Esophagus squamous epithelium (tissue), 5 donors: ENCODE data around the gene USH2A. TPM values are rescaled to one million over a fixed set of nuclear protein-coding genes. Genes with fewer than 3 reads are reported as not detected.

ENCODE experiments used
- DNase-seq: peaks from one replicate; lab custom pipeline; 2025; lab: John Stamatoyannopoulos, UW
- H3K27ac ChIP-seq, 4 donors: fragments of 200-600 bp; sonication (generic); one replicate each; pipeline ENCODE4 v1.5.1; 2016 to 2019; ENCODE audit warnings: mild to moderate bottlenecking in 1 of 4
- H3K27me3 ChIP-seq, 4 donors: fragments of 200-600 bp; sonication (generic); 1 replicate in 3 of 4; 2 replicates in 1 of 4; pipeline versions ENCODE4 v1.5.1 to v1.6.0; 2017 to 2021; ENCODE audit warnings: antibody characterized with exemption in 1 of 4
- H3K36me3 ChIP-seq, 3 donors: fragments of 200-600 bp; sonication (generic); one replicate each; pipeline ENCODE4 v1.5.1; 2016 to 2019
- H3K4me1 ChIP-seq, 3 donors: fragments of 200-600 bp; sonication (generic); one replicate each; pipeline ENCODE4 v1.5.1; 2017 to 2019
- H3K4me3 ChIP-seq, 4 donors: fragments of 200-600 bp; sonication (generic); 1 replicate in 3 of 4; 2 replicates in 1 of 4; pipeline ENCODE4 v1.5.1; 2016 to 2019; ENCODE audit warnings: mild to moderate bottlenecking in 2 of 4, moderate library complexity in 1 of 4
- H3K9me3 ChIP-seq, 3 donors: fragments of 200-600 bp; sonication (generic); one replicate each; pipeline ENCODE4 v1.5.1; 2016 to 2019
- CTCF ChIP-seq, 6 experiments: fragments of 450-650 bp in 4 of 6; fragments of 200-600 bp in 2 of 6; sonication (generic) in 2 of 6; IDR thresholded peaks; one replicate each; pipeline ENCODE4 v1.5.1; 2016 to 2019; ENCODE audit warnings: antibody characterized with exemption in 6 of 6, mild to moderate bottlenecking in 4 of 6, moderate library complexity in 4 of 6
- POLR2A ChIP-seq, 4 donors: fragments of 450-650 bp; IDR thresholded peaks; one replicate each; pipeline ENCODE4 v1.6.1; 2017; ENCODE audit warnings: antibody characterized with exemption in 4 of 4, mild to moderate bottlenecking in 4 of 4, moderate library complexity in 3 of 4
- WGBS, 2 donors: methylation state at CpG; one replicate each; pipeline ENCODE4 v1.1.5; 2018; 5-methylcytosine and 5-hydroxymethylcytosine counted together
- intact Hi-C: fragments of 100-400 bp; cut with DNase I; formaldehyde crosslinking; loops from one replicate; pipeline ENCODE4 v1.15.0; 2022
- total RNA-seq, 4 donors: library from RNA; depleted of rRNA; stranded (reverse); fragments of >200 nt; gene quantifications; one replicate each; pipeline ENCODE4 v1.1.0, GENCODE V29; 2016
- donor health status: DM: yes; HTN: yes; CAD: no.

The USH2A gene
- total RNA-seq, 4 donors from 2014 or later: under 0.01 TPM; not detected in 3

DNA sequence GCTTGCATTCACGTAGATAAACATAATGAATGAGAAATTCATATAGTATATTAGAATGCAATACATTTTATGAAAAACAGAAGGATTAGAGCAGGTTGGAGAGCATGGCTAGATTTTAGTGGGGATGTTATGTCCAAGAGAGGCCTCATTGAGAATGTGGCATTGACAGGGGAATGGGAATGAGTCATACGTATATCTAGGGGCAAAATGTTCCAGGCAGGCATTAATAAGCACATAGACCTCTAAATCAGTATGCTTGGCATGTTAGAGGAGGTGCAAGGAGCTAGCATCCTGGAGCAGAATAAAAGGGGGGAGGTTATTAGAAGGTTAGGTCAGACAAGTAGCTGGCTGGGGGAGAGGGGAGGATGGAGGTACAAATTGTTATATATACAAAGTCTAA, 93.0 kb downstream of the USH2A start:
- H3K27me3 ChIP-seq: no peaks in the 10 kb centered on the region
- intact Hi-C loops: no loop called here
- TF ChIP-seq CTCF (IDR thresholded peaks at IDR 0.05) (no peak), POLR2A (IDR thresholded peaks at IDR 0.05) (no peak)

GRCh38 chr1:216325946-216326345, 97.3 kb downstream of the USH2A start:
- Histone ChIP-seq H3K36me3 (no peaks in the 10 kb centered on the region), H3K4me1 (no peaks in the 10 kb centered on the region), H3K27me3 (no peaks in the 10 kb centered on the region), H3K4me3 (no peak overlapping the region), H3K9me3 (no peaks in the 10 kb centered on the region), H3K27ac (no peak overlapping the region)
- 38 to 39% methylated on average over 2 of the region's 2 CpGs for WGBS, 2 donors
- intact Hi-C loops: no loop called here
- no peak for DNase-seq
- TF ChIP-seq POLR2A (IDR thresholded peaks at IDR 0.05) (no peak), CTCF (IDR thresholded peaks at IDR 0.05) (no peak)

More for the DNA sequence above, 93.0 kb downstream of the USH2A start:
- H3K4me3 ChIP-seq: no peak overlapping the region
- 65 to 73% methylated on average over 2 of the region's 2 CpGs for WGBS, 2 donors
- no peaks in the 10 kb centered on the region for H3K4me1 ChIP-seq
- H3K36me3 ChIP-seq: no peaks in the 10 kb centered on the region
- H3K27ac ChIP-seq: no peak overlapping the region
- DNase-seq: no peak
- no peaks in the 10 kb centered on the region for H3K9me3 ChIP-seq

DNA sequence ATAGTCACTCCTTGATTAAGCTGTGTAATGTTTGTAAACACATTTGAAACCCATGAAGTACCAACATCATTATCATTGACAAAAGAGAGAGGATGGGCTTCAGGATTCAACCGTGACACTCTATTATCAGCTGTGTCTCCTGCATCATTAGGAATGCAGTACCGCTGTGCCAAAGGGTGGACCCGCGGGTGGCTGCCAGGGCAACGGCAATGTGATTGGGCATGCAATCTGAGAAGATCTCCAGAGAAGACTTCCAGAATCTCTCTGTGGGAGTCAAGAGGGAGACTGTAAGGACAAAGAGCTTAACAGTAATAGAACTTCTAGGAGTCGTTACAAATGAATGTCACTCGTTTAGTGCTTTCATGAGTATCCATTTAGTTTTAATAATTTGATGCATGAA, 97.9 kb downstream of the USH2A start:
- Histone ChIP-seq H3K4me1 (no peaks in the 10 kb centered on the region), H3K27me3 (no peaks in the 10 kb centered on the region), H3K4me3 (no peak overlapping the region), H3K27ac (no peak overlapping the region), H3K36me3 (no peaks in the 10 kb centered on the region), H3K9me3 (no peaks in the 10 kb centered on the region)
- WGBS, 2 donors: 83 to 86% methylated on average over 7 of the region's 7 CpGs
- intact Hi-C loops: no loop called here
- TF ChIP-seq POLR2A (IDR thresholded peaks at IDR 0.05): no peak
- TF ChIP-seq CTCF (IDR thresholded peaks at IDR 0.05): no peak
- DNase-seq: no peak

DNA sequence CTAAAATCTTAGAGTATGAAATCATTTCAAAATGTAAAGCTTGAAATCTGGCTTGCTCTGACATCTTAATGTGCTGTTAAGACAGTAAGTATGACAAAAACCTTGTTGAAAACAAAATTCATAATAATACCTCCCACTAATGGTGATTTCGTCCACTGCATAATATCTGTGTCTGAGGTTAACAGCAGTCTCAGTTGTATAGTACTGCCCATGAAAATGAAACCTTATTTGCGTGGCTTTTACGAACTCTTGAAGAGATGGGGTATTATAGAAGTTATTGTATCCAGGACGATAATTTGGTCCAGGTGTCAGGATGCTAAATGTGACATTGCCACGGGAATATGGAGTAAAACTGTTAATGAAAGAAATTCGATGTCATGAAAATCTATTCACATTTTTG, 99.9 kb downstream of the USH2A start:
- Histone ChIP-seq H3K27ac (no peak overlapping the region), H3K4me1 (no peaks in the 10 kb centered on the region), H3K27me3 (no peaks in the 10 kb centered on the region), H3K9me3 (no peaks in the 10 kb centered on the region), H3K36me3 (no peaks in the 10 kb centered on the region), H3K4me3 (no peak overlapping the region)
- 77% methylated on average over 6 of the region's 6 CpGs for WGBS, 2 donors
- TF ChIP-seq POLR2A (IDR thresholded peaks at IDR 0.05) (no peak), CTCF (IDR thresholded peaks at IDR 0.05) (no peak)
- intact Hi-C loops: no loop called here
- DNase-seq: no peak

DNA sequence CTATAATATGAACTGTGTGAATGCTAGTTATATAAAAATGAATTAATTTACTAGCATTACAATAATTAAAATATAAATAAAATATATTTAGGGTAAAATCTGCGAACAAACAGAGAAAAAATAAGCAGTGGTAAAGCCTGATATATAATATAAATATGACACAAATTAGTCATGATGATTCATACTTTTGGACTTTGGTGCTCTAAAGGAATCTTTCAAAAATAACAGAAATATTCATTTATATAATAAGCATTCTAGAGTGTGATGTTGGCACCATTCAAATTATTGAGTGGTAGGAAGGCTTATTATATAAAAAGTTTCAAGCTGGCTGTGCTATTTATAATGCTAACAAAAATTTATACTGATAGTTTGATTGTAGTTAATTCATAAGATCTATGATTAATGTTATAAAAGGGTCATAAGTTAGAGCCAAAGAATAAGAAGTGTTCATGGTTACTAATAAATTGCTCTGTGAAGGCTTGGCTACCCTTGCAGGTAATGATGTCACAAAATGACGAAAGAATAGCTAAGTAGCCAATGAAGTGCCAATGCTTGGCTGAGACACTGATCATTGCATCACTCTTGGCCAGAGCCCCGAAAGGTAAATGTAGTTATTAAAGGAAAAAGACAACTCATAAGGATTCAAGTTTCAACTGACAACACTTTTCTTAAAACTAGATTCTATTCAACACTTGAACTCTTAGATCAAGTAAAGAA, 108.7 kb downstream of the USH2A start:
- intact Hi-C loops: no loop called here
- Histone ChIP-seq H3K27ac (no peak overlapping the region), H3K36me3 (no peaks in the 10 kb centered on the region), H3K4me3 (no peak overlapping the region), H3K4me1 (no peaks in the 10 kb centered on the region), H3K9me3 (no peaks in the 10 kb centered on the region), H3K27me3 (no peaks in the 10 kb centered on the region)
- 35 to 44% methylated on average over 3 of the region's 3 CpGs for WGBS, 2 donors
- DNase-seq: no peak
- TF ChIP-seq POLR2A (IDR thresholded peaks at IDR 0.05) (no peak), CTCF (IDR thresholded peaks at IDR 0.05) (no peak)
